ENCODE measurements around the gene RXRA.

GRCh38 chr9:134382733-134383132 is 56.5 kb downstream of the RXRA start:
- no peak for TF ChIP-seq POLR2A (IDR thresholded peaks at IDR 0.05; ENCODE audit: low read length)
- no peak for TF ChIP-seq GATA1 (IDR thresholded peaks at IDR 0.05; ENCODE audit: low read depth, low read length)
